OCI-LY7 (cell line): ENCODE data around the gene ADD3. TPM values are rescaled to one million over a fixed set of nuclear protein-coding genes. Genes with fewer than 3 reads are reported as not detected.
A peak's percentile ranks its signal among the peaks of the same experiment; 100 is the strongest.

Experiments
- BruUV-seq: library from RNA; stranded (reverse); fragments of 400-500 nt; replicated peaks from 2 replicates; lab custom pipeline; 2021; lab: Mats Ljungman, UMichigan
- CTCF ChIA-PET: fragments of 300-600 bp; sonication (Branson Sonifier 250); formaldehyde crosslinking; loops from one replicate; lab custom pipeline; 2022; ENCODE audit warnings: antibody characterized with exemption; ENCODE audit not compliant: unreplicated experiment; lab: Charles Lee
- POLR2A ChIA-PET: fragments of 300-600 bp; sonication (Branson Sonifier 250); formaldehyde crosslinking; loops from one replicate; lab custom pipeline; 2022; ENCODE audit warnings: antibody characterized with exemption; lab: Charles Lee
- DNase-seq: peaks from one replicate; pipeline ENCODE4 v3.0.0-alpha.2; 2015; ENCODE audit warnings: low spot score
- H2AFZ ChIP-seq: fragments of 200-600 bp; sonication (generic), shearing (Covaris generic); 2 replicates; pipeline ENCODE4 v1.6.1; 2014; ENCODE audit warnings: mild to moderate bottlenecking, antibody characterized with exemption, low read length, moderate library complexity
- H3K27ac ChIP-seq: fragments of 200-600 bp; sonication (generic); 2 replicates; pipeline ENCODE4 v1.5.1; 2014; ENCODE audit warnings: mixed run types, low read depth, mild to moderate bottlenecking, moderate library complexity, low read length, inconsistent platforms; ENCODE audit not compliant: poor library complexity, severe bottlenecking
- H3K36me3 ChIP-seq: fragments of 200-600 bp; sonication (generic); 2 replicates; pipeline ENCODE4 v1.6.1; 2014; ENCODE audit warnings: mild to moderate bottlenecking, antibody characterized with exemption, low read length, moderate library complexity, mixed read lengths; ENCODE audit not compliant: insufficient read depth
- H3K4me1 ChIP-seq: fragments of 200-600 bp; sonication (generic); 2 replicates; pipeline ENCODE4 v1.5.1; 2014; ENCODE audit warnings: mild to moderate bottlenecking, low read length; ENCODE audit not compliant: insufficient read depth, poor library complexity, severe bottlenecking
- H3K4me2 ChIP-seq: fragments of 200-600 bp; sonication (generic); 2 replicates; pipeline ENCODE4 v1.6.1; 2014; ENCODE audit warnings: mild to moderate bottlenecking, low read length
- H3K4me3 ChIP-seq: fragments of 200-600 bp; sonication (generic); 2 replicates; pipeline ENCODE4 v1.5.1; 2014; ENCODE audit warnings: mild to moderate bottlenecking, low read depth, low read length; ENCODE audit not compliant: poor library complexity, severe bottlenecking
- H3K79me2 ChIP-seq: fragments of 200-600 bp; sonication (generic); 2 replicates; pipeline ENCODE4 v1.6.1; 2016; ENCODE audit warnings: low read depth, mild to moderate bottlenecking, low read length, moderate library complexity, mixed read lengths; ENCODE audit not compliant: insufficient read depth
- H3K9me2 ChIP-seq: fragments of 200-600 bp; sonication (generic); 2 replicates; pipeline ENCODE4 v1.6.1; 2016; ENCODE audit warnings: mild to moderate bottlenecking, low read length, mixed read lengths; ENCODE audit not compliant: insufficient read depth
- H3K9me3 ChIP-seq: fragments of 200-600 bp; sonication (generic); 2 replicates; pipeline ENCODE4 v1.6.1; 2014; ENCODE audit warnings: mild to moderate bottlenecking, mixed run types, low read length, mixed read lengths
- H4K20me1 ChIP-seq: fragments of 200-600 bp; sonication (generic); 2 replicates; pipeline ENCODE4 v1.6.1; 2014; ENCODE audit warnings: mild to moderate bottlenecking, antibody characterized with exemption, low read length, moderate library complexity, mixed read lengths; ENCODE audit not compliant: insufficient read depth
- CTCF ChIP-seq: fragments of 200-600 bp; sonication (generic); conservative IDR thresholded peaks from 2 replicates; pipeline ENCODE4 v1.5.1; 2014; ENCODE audit warnings: mild to moderate bottlenecking, antibody characterized with exemption, low read length, moderate library complexity, mixed read lengths
- EZH2phosphoT487 ChIP-seq: fragments of 200-600 bp; sonication (generic); IDR thresholded peaks from 2 replicates; pipeline ENCODE4 v1.6.1; 2018; ENCODE audit warnings: low read depth, borderline replicate concordance, mild to moderate bottlenecking, mixed run types, antibody characterized with exemption, low read length, moderate library complexity, mixed read lengths
- intact Hi-C: fragments of 100-400 bp; cut with micrococcal nuclease; formaldehyde crosslinking; loops from one replicate; pipeline ENCODE4 v1.10.0; 2022; ENCODE audit not compliant: unreplicated experiment
- total RNA-seq, 2 experiments: library from RNA; depleted of rRNA in 1 of 2; stranded (reverse); fragments of >200 nt in 1 of 2; shearing (Covaris generic) in 1 of 2; gene quantifications; 2 replicates each; pipeline ENCODE4 v1.2.3, GENCODE V29; 2014 to 2022

ADD3 gene
- total RNA-seq, 2 experiments from 2014 or later = 75.8 to 89.7 TPM

DNA sequence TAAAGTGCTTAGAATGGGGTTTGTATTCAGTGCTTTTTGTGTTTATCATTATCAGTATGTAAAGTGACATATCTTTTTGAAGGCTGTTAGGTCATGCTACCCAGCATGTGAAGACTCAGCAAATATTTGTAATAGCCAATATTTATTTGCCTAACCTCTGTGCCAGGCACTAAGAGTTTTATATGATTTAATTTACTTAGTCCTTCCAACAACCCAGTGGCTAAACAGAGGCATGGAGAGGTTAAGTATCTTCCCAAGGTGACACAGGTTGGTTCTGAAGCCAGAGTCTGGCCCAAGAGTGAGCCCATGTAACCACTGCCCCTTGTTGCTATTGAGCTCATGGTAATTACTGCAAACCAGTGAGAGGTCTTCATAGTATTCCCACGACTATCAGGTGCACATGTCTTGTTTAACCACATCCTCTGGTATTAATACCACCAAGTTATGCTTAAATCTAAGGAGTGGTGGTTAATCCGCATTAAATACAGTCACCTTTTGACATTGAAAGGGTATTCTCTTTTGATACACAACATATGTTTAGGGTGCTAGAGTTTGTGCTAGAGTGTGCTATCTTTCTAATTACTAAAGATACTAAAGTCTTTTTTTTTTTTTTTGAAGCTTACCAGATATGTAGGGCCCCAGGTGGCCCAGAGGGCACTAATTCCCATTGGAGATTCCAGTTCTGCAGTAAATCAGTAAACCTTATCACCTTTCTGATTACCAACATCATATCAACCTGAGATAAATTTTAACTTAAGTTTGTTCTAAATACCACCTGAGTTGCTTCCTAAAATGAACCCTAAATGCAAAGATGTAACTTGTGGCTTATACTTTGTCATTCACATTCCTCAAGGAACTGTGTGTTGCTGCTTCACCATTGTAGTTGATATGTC lies 2.9 kb downstream of the ADD3 start:
- Histone ChIP-seq H3K9me3 (no peaks in the 10 kb centered on the region), H3K9me2 (no peaks in the 10 kb centered on the region), H2AFZ (no peak overlapping the region), H3K4me3 (peak overlapping the region; percentile 96), H3K4me2 (peak overlapping the region; percentile 96), H3K27ac (peak overlapping the region; percentile 18), H4K20me1 (peaks cover 21% of the 10 kb centered on the region; the same call in 1 of the 2 replicates), H3K79me2 (peaks cover 70% of the 10 kb centered on the region), H3K4me1 (peaks cover 65% of the 10 kb centered on the region), H3K36me3 (no peaks in the 10 kb centered on the region)
- no peak for TF ChIP-seq CTCF
- TF ChIP-seq EZH2phosphoT487 = no peak
- DNase-seq = peak; percentile 35
- no TSS peak for BruUV-seq
- CTCF ChIA-PET = no interaction called here
- POLR2A ChIA-PET = interaction anchor here (0.6 to 1.7 kb wide), 18 partner anchors 12 to 165 kb away, joined by 3 to 6 read pairs (median 3); no protein-coding TSS in a partner anchor
- intact Hi-C loops = no loop called here

GRCh38 chr10:110011681-110012080 lies 3.9 kb downstream of the ADD3 start:
- TF ChIP-seq EZH2phosphoT487 (no peak), CTCF (no peak)
- no peaks in the 10 kb centered on the region for H3K9me3 ChIP-seq
- ChIA-PET POLR2A (interaction anchor here (0.6 to 1.7 kb wide), 5 partner anchors 19 to 101 kb away, joined by 3 to 6 read pairs (median 4); no protein-coding TSS in a partner anchor), CTCF (no interaction called here)
- no peak for DNase-seq
- no peaks in the 10 kb centered on the region for H3K36me3 ChIP-seq
- no peak overlapping the region for H3K4me3 ChIP-seq
- H3K27ac ChIP-seq = no peak overlapping the region
- no TSS peak for BruUV-seq
- H3K4me2 ChIP-seq = peak overlapping the region; percentile 96
- H3K9me2 ChIP-seq = no peaks in the 10 kb centered on the region
- peaks cover 79% of the 10 kb centered on the region for H3K79me2 ChIP-seq
- intact Hi-C loops = no loop called here
- H2AFZ ChIP-seq = no peak overlapping the region
- H3K4me1 ChIP-seq = peaks cover 62% of the 10 kb centered on the region
- peaks cover 21% of the 10 kb centered on the region; the same call in 1 of the 2 replicates for H4K20me1 ChIP-seq
